ENCODE measurements around the gene WDFY1.

The WDFY1 gene

GRCh38 chr2:223905996-223906395, 39.1 kb downstream of the WDFY1 start:
- no peak for TF ChIP-seq CTCF (IDR thresholded peaks at IDR 0.05; ENCODE audit: low read depth, low read length)
- no peak overlapping the region for H3K4me3 ChIP-seq (ENCODE audit: low read depth, low read length)

- H3K4me3 ChIP-seq (ENCODE audit: low read depth, low read length) = no peak overlapping the region
- TF ChIP-seq CTCF (IDR thresholded peaks at IDR 0.05; ENCODE audit: low read depth, low read length) = no peak
These were observed 43.3 kb downstream of the WDFY1 start for GRCh38 chr2:223901854-223902253.

GRCh38 chr2:223901311-223901710, 43.8 kb downstream of the WDFY1 start:
- no peak for TF ChIP-seq CTCF (IDR thresholded peaks at IDR 0.05; ENCODE audit: low read depth, low read length)
- H3K4me3 ChIP-seq (ENCODE audit: low read depth, low read length) = no peak overlapping the region

- H3K4me3 ChIP-seq (ENCODE audit: low read depth, low read length) = no peak overlapping the region
- no peak for TF ChIP-seq CTCF (IDR thresholded peaks at IDR 0.05; ENCODE audit: low read depth, low read length)
These were observed 44.6 kb downstream of the WDFY1 start for GRCh38 chr2:223900531-223900930.

- no peak for TF ChIP-seq CTCF (IDR thresholded peaks at IDR 0.05; ENCODE audit: low read depth, low read length)
- H3K4me3 ChIP-seq (ENCODE audit: low read depth, low read length) = no peak overlapping the region
These were observed 45.1 kb downstream of the WDFY1 start for GRCh38 chr2:223900066-223900465.

- H3K4me3 ChIP-seq (ENCODE audit: low read depth, low read length) = no peak overlapping the region
- TF ChIP-seq CTCF (IDR thresholded peaks at IDR 0.05; ENCODE audit: low read depth, low read length) = no peak
These were observed 47.3 kb downstream of the WDFY1 start for GRCh38 chr2:223897669-223898330.

- H3K4me3 ChIP-seq (ENCODE audit: low read depth, low read length) = no peak overlapping the region
- TF ChIP-seq CTCF (IDR thresholded peaks at IDR 0.05; ENCODE audit: low read depth, low read length) = no peak
These were observed 48.3 kb downstream of the WDFY1 start for GRCh38 chr2:223896833-223897311.

All from WI38 (cell line).